Transverse colon (tissue), 4 donors: Measurements from ENCODE around the gene BRIX1.

Experiments used
- EP300 ChIP-seq: sonication (generic); formaldehyde crosslinking; IDR thresholded peaks from one replicate; pipeline ENCODE4 v1.6.1; 2017; ENCODE audit warnings: antibody characterized with exemption, low read depth
- POLR2A ChIP-seq: fragments of 450-650 bp; IDR thresholded peaks from one replicate; pipeline ENCODE4 v1.6.1; 2016; ENCODE audit warnings: antibody characterized with exemption, mild to moderate bottlenecking, moderate library complexity
- POLR2AphosphoS5 ChIP-seq, 3 donors: sonication (generic); formaldehyde crosslinking; IDR thresholded peaks; one replicate each; pipeline ENCODE4 v1.6.1; 2016; ENCODE audit warnings: antibody characterized with exemption in 3 of 3
- TF ChIP-seq, protein P1 (sequence below), 5 experiments: fragments of 200-600 bp in 3 of 5; fragments of 450-650 bp in 2 of 5; sonication (generic) in 3 of 5; IDR thresholded peaks; 1 replicate in 2 of 5; 2 replicates in 3 of 5; pipeline ENCODE4 v1.5.1; 2016 to 2017; ENCODE audit warnings: antibody characterized with exemption in 5 of 5, inconsistent platforms in 3 of 5, mild to moderate bottlenecking in 2 of 5, moderate library complexity in 1 of 5

DNA sequence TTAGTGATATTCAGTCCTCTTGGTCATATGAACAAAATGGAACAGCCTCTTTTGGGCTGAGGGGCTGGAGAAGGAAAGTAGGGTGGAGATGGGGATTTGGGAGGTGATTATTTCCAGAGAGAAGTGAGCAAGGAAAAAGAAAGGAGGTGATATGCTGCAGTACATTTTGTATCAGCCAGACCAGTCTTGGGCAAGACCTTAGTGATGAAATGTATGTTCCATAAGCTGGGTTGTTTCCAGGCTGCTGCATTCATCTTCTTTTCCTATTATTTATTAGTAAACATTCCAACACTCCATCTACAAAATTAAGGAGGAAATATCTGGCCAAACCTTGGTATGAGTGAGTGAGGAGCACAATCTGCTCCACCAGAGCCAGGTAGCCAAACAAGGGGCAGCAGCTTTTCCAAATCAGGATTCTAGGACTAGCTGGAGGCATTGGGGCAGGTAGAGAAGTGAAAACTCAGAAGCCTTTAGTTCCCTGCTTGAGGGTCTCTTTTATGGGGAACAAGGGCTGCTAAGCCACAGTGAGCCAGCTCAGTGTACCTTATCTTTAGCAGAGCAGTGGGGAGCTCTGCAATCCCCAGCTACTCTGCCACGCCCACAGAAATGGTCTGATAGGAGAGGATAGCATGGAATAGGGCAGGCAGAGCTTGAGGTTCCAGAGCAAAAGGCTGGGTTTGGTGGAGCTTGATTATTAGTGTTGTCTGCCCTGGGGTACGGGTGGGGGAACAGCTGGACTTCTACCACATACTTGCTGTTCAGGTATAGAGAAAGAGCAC is 19.7 kb upstream of the BRIX1 start:
- TF ChIP-seq EP300: no peak
- no peak for TF ChIP-seq POLR2A
- no peak for TF ChIP-seq POLR2AphosphoS5 (IDR thresholded peaks at IDR 0.05)
- TF ChIP-seq, protein P1, sequence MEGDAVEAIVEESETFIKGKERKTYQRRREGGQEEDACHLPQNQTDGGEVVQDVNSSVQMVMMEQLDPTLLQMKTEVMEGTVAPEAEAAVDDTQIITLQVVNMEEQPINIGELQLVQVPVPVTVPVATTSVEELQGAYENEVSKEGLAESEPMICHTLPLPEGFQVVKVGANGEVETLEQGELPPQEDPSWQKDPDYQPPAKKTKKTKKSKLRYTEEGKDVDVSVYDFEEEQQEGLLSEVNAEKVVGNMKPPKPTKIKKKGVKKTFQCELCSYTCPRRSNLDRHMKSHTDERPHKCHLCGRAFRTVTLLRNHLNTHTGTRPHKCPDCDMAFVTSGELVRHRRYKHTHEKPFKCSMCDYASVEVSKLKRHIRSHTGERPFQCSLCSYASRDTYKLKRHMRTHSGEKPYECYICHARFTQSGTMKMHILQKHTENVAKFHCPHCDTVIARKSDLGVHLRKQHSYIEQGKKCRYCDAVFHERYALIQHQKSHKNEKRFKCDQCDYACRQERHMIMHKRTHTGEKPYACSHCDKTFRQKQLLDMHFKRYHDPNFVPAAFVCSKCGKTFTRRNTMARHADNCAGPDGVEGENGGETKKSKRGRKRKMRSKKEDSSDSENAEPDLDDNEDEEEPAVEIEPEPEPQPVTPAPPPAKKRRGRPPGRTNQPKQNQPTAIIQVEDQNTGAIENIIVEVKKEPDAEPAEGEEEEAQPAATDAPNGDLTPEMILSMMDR (IDR thresholded peaks at IDR 0.05): no peak
